Calu3 (cell line): ENCODE results near the gene HSPB2. TPM values are rescaled to one million over a fixed set of nuclear protein-coding genes. Genes with fewer than 3 reads are reported as not detected.

Experiments used
- BruUV-seq: library from RNA; stranded (reverse); fragments of 400-500 nt; replicated peaks from 2 replicates; lab custom pipeline; 2021; lab: Mats Ljungman, UMichigan
- CTCF ChIA-PET: fragments of 300-600 bp; sonication (Branson Sonifier 250); formaldehyde crosslinking; loops from one replicate; lab custom pipeline; 2022; ENCODE audit warnings: antibody characterized with exemption; lab: Charles Lee
- DNase-seq: peaks from one replicate; pipeline ENCODE4 v3.0.0; 2022
- H3K27ac Mint-ChIP-seq: one replicate; pipeline ENCODE4 v1.8.0; 2022; ENCODE audit warnings: mixed read lengths; ENCODE audit not compliant: unreplicated experiment
- H3K27me3 Mint-ChIP-seq: one replicate; pipeline ENCODE4 v1.8.0; 2022; ENCODE audit warnings: mixed read lengths; ENCODE audit not compliant: unreplicated experiment
- H3K36me3 Mint-ChIP-seq: one replicate; pipeline ENCODE4 v1.8.0; 2022; ENCODE audit warnings: mild to moderate bottlenecking, moderate library complexity, mixed read lengths; ENCODE audit not compliant: insufficient read depth, unreplicated experiment
- H3K4me1 Mint-ChIP-seq: one replicate; pipeline ENCODE4 v1.8.0; 2022; ENCODE audit warnings: mild to moderate bottlenecking, low read depth, mixed read lengths; ENCODE audit not compliant: unreplicated experiment
- H3K4me3 Mint-ChIP-seq: one replicate; pipeline ENCODE4 v1.8.0; 2022; ENCODE audit warnings: mild to moderate bottlenecking, low read depth, moderate library complexity, mixed read lengths; ENCODE audit not compliant: unreplicated experiment
- H3K9me3 Mint-ChIP-seq: one replicate; pipeline ENCODE4 v1.8.0; 2022; ENCODE audit warnings: low read depth, mixed read lengths; ENCODE audit not compliant: unreplicated experiment
- CTCF ChIP-seq: fragments of 200-600 bp; IDR thresholded peaks from one replicate; pipeline ENCODE4 v1.8.0; 2022; ENCODE audit warnings: antibody characterized with exemption; ENCODE audit not compliant: unreplicated experiment
- intact Hi-C: fragments of 100-400 bp; cut with micrococcal nuclease; formaldehyde crosslinking; loops from one replicate; pipeline ENCODE4 v1.10.0; 2022; ENCODE audit not compliant: unreplicated experiment
- total RNA-seq: library from RNA; stranded (reverse); gene quantifications from 2 replicates; pipeline ENCODE4 v1.2.3, GENCODE V29; 2022

Gene HSPB2
- total RNA-seq, 1 experiment from 2014 or later = not detected

GRCh38 chr11:111906680-111907079, 5.9 kb upstream of the HSPB2 start:
- no peak for DNase-seq
- CTCF ChIA-PET = no interaction called here
- H3K9me3 Mint-ChIP-seq = no peaks in the 10 kb centered on the region
- H3K36me3 Mint-ChIP-seq = no peaks in the 10 kb centered on the region
- TF ChIP-seq CTCF = no peak
- H3K4me1 Mint-ChIP-seq = peaks cover 11% of the 10 kb centered on the region
- intact Hi-C loops = no loop called here
- H3K27me3 Mint-ChIP-seq = peaks cover 25% of the 10 kb centered on the region
- no TSS peak for BruUV-seq
- no peak overlapping the region for H3K27ac Mint-ChIP-seq
- no peak overlapping the region for H3K4me3 Mint-ChIP-seq

- Mint-ChIP-seq H3K9me3 (no peaks in the 10 kb centered on the region), H3K27me3 (peaks cover 8% of the 10 kb centered on the region), H3K4me3 (no peak overlapping the region), H3K4me1 (peaks cover 11% of the 10 kb centered on the region), H3K27ac (no peak overlapping the region), H3K36me3 (no peaks in the 10 kb centered on the region)
- intact Hi-C loops = no loop called here
- BruUV-seq = no TSS peak
- TF ChIP-seq CTCF = no peak
- CTCF ChIA-PET = interaction anchor here (0.6 kb wide), 1 partner anchor 1911 kb away, joined by 4 read pairs; no protein-coding TSS in a partner anchor
- DNase-seq = no peak
Observed at GRCh38 chr11:111908639-111909305, 3.8 kb upstream of the HSPB2 start.

GRCh38 chr11:111909378-111909777, 3.2 kb upstream of the HSPB2 start:
- no TSS peak for BruUV-seq
- Mint-ChIP-seq H3K9me3 (no peaks in the 10 kb centered on the region), H3K4me1 (peaks cover 11% of the 10 kb centered on the region), H3K27me3 (peaks cover 8% of the 10 kb centered on the region), H3K36me3 (no peaks in the 10 kb centered on the region), H3K4me3 (no peak overlapping the region), H3K27ac (no peak overlapping the region)
- DNase-seq = no peak
- intact Hi-C loops = no loop called here
- no peak for TF ChIP-seq CTCF
- CTCF ChIA-PET = no interaction called here

GRCh38 chr11:111910676-111911562, 1.6 kb upstream of the HSPB2 start:
- CTCF ChIA-PET = no interaction called here
- no peak overlapping the region for H3K4me3 Mint-ChIP-seq

More at GRCh38 chr11:111910676-111911562, 1.6 kb upstream of the HSPB2 start:
- peaks cover 8% of the 10 kb centered on the region for H3K27me3 Mint-ChIP-seq
- H3K4me1 Mint-ChIP-seq = peaks cover 11% of the 10 kb centered on the region
- TF ChIP-seq CTCF = no peak
- no peak for DNase-seq
- no TSS peak for BruUV-seq
- H3K27ac Mint-ChIP-seq = peak overlapping the region; percentile 11
- H3K9me3 Mint-ChIP-seq = no peaks in the 10 kb centered on the region
- intact Hi-C loops = no loop called here
- no peaks in the 10 kb centered on the region for H3K36me3 Mint-ChIP-seq
